Common myeloid progenitor, CD34-positive (primary cell): ENCODE measurements around the gene SCGB2A2.

Experiments used
- CTCF ChIA-PET: fragments of 350-600 bp; sonication (Branson Sonifier 250); formaldehyde crosslinking; loops from one replicate; lab custom pipeline; 2021; ENCODE audit warnings: antibody characterized with exemption; lab: Charles Lee
- POLR2A ChIA-PET: fragments of 350-600 bp; sonication (Branson Sonifier 250); formaldehyde crosslinking; loops from one replicate; lab custom pipeline; 2021; ENCODE audit warnings: antibody characterized with exemption; lab: Charles Lee
- DNase-seq, 3 donors: peaks; one replicate each; pipeline versions ENCODE4 v3.0.0 to v3.0.0-alpha.2; 2013
- H3K27ac ChIP-seq, 2 experiments: 1 replicate in 1 of 2; 2 replicates in 1 of 2; pipeline ENCODE4 v1.7.0; 2013; ENCODE audit warnings: inconsistent platforms in 2 of 2, low read length in 2 of 2, mild to moderate bottlenecking in 2 of 2, low read depth in 1 of 2, moderate library complexity in 1 of 2; ENCODE audit not compliant: severe bottlenecking in 2 of 2, insufficient read depth in 1 of 2, poor library complexity in 1 of 2
- H3K27me3 ChIP-seq, 5 experiments: replicated peaks in 2 of 5; 1 replicate in 3 of 5; 2 replicates in 2 of 5; pipeline versions ENCODE4 v1.6.1 to v1.7.0; 2013; ENCODE audit warnings: low read length in 4 of 5, mild to moderate bottlenecking in 2 of 5, moderate library complexity in 2 of 5, inconsistent platforms in 1 of 5; ENCODE audit not compliant: insufficient read depth in 5 of 5, control insufficient read depth in 4 of 5
- H3K36me3 ChIP-seq, 4 experiments: 1 replicate in 2 of 4; 2 replicates in 2 of 4; pipeline versions ENCODE4 v1.6.1 to v1.7.0; 2013; ENCODE audit warnings: low read length in 3 of 4, control low read depth in 1 of 4, mild to moderate bottlenecking in 1 of 4; ENCODE audit not compliant: control insufficient read depth in 4 of 4, insufficient read depth in 4 of 4
- H3K4me1 ChIP-seq, 4 experiments: 1 replicate in 3 of 4; 2 replicates in 1 of 4; pipeline versions ENCODE4 v1.6.1 to v1.7.1; 2013; ENCODE audit warnings: low read length in 3 of 4, mild to moderate bottlenecking in 3 of 4, control low read depth in 1 of 4, inconsistent platforms in 1 of 4, moderate library complexity in 1 of 4; ENCODE audit not compliant: control insufficient read depth in 4 of 4, insufficient read depth in 4 of 4; ENCODE audit errors: control extremely low read depth in 1 of 4
- H3K4me3 ChIP-seq, 7 experiments: 1 replicate in 4 of 7; 2 replicates in 3 of 7; pipeline versions ENCODE4 v1.5.1 to v1.7.0; 2013; ENCODE audit warnings: mild to moderate bottlenecking in 7 of 7, low read length in 6 of 7, moderate library complexity in 6 of 7, inconsistent platforms in 2 of 7, low read depth in 2 of 7, control low read depth in 1 of 7; ENCODE audit not compliant: insufficient read depth in 4 of 7, control insufficient read depth in 1 of 7; ENCODE audit errors: extremely low read depth in 1 of 7
- H3K9me3 ChIP-seq, 5 experiments: 1 replicate in 4 of 5; 2 replicates in 1 of 5; pipeline versions ENCODE4 v1.6.1 to v1.7.1; 2013; ENCODE audit warnings: low read length in 4 of 5, mild to moderate bottlenecking in 2 of 5, inconsistent platforms in 1 of 5, low read depth in 1 of 5, moderate library complexity in 1 of 5; ENCODE audit not compliant: control insufficient read depth in 4 of 5, insufficient read depth in 2 of 5; ENCODE audit errors: control extremely low read depth in 1 of 5
- WGBS: methylation state at CpG from one replicate; pipeline ENCODE4 v1.1.5; 2013; ENCODE audit not compliant: insufficient coverage; 5-methylcytosine and 5-hydroxymethylcytosine counted together

Gene SCGB2A2

DNA sequence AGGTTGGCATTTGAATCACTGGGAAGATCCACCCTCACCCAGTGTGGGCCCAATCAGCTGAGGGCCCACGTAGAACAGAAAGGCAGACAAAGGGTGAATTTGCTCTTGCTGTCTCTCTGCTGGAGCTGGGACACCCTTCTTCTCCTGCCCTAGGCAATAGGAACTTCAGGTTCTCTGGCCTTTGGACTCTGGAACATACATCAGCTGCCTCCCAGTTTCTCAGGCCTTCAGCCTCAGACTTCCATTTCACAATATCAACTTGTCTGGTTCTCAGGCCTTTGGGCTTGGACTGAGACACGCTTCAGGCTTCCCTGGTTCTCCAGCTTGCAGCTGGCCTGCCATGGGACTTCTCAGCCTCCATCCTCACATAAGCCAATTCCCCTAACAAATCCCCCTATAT is 52.6 kb downstream of the SCGB2A2 start:
- ChIA-PET CTCF (interaction anchor here (0.8 to 4.5 kb wide), 10 partner anchors 8 to 158 kb away, joined by 3 to 19 read pairs (median 4); partner anchors contain the start of gene SCGB1D2), POLR2A (no interaction called here)
- no peaks in the 10 kb centered on the region for H3K9me3 ChIP-seq
- no peak overlapping the region for H3K27ac ChIP-seq
- no peaks in the 10 kb centered on the region for H3K4me1 ChIP-seq
- H3K36me3 ChIP-seq, result no peaks in the 10 kb centered on the region
- WGBS, result 100% methylated on average over 1 of the region's 2 CpGs
- no peak overlapping the region for H3K4me3 ChIP-seq
- H3K27me3 ChIP-seq, result peaks cover 0 to 4% (median 0%) of the 10 kb centered on the region in 5 experiments
- DNase-seq, result no peak
